GM18498 (cell line): Measurements from ENCODE around the gene ZBED4.
A peak's percentile ranks its signal among the peaks of the same experiment; 100 is the strongest.

ENCODE experiments used
- ATAC-seq: cut with Tn5 transposase; IDR thresholded peaks from one replicate; pipeline ENCODE4 v1.9.1; 2021; ENCODE audit warnings: mild to moderate bottlenecking, moderate library complexity; ENCODE audit not compliant: unreplicated experiment

ZBED4 gene

DNA sequence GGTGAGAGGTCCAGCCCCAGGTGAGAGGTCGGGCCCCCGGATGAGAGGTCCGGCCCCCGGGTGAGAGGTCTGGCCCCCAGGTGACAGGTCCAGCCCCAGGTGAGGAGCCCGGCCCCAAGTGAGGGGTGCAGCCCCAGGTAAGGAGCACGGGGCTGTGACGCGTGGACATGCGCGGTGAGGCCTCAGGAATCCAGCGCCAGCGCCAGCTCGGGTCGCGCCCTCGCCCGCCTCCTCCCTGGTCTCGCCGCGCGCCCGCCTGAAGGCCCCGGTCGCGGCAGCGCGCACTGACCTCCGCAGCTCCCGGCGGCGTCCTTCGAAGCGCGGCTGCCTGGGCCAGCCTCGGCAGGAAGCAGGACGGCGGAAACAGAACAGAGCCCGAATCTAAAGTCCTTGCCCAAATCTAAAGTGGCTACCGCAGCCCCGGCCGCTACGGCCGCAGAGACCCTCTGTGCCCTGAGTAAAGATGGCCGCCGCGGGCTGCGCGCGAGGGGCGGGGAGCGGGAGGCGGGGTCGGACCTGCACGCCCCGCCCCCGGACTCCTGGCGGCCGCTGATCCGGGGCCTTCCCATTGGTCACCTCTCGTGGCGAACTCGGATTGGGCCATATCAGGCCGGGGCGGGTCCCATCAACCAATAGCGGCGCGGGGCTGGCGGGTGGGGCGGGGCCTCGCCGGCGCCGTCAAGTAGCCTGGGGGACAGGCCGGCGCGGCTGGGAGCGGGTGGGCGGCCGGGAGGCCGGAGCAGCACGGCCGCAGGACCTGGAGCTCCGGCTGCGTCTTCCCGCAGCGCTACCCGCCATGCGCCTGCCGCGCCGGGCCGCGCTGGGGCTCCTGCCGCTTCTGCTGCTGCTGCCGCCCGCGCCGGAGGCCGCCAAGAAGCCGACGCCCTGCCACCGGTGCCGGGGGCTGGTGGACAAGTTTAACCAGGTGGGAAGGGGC lies 64.6 kb downstream of the ZBED4 start, which contains the start of the genes ALG12 and CRELD2:
TSS of gene ALG12 (minus strand) at position 465 of the 937 bp plus-strand sequence. CDS start 4,673 bp downstream, outside the sequence.
TSS of gene CRELD2 (plus strand) at position 661 of the 937 bp plus-strand sequence. CDS start at position 797, 136 bp downstream.
- peak; percentile 90 for ATAC-seq

DNA sequence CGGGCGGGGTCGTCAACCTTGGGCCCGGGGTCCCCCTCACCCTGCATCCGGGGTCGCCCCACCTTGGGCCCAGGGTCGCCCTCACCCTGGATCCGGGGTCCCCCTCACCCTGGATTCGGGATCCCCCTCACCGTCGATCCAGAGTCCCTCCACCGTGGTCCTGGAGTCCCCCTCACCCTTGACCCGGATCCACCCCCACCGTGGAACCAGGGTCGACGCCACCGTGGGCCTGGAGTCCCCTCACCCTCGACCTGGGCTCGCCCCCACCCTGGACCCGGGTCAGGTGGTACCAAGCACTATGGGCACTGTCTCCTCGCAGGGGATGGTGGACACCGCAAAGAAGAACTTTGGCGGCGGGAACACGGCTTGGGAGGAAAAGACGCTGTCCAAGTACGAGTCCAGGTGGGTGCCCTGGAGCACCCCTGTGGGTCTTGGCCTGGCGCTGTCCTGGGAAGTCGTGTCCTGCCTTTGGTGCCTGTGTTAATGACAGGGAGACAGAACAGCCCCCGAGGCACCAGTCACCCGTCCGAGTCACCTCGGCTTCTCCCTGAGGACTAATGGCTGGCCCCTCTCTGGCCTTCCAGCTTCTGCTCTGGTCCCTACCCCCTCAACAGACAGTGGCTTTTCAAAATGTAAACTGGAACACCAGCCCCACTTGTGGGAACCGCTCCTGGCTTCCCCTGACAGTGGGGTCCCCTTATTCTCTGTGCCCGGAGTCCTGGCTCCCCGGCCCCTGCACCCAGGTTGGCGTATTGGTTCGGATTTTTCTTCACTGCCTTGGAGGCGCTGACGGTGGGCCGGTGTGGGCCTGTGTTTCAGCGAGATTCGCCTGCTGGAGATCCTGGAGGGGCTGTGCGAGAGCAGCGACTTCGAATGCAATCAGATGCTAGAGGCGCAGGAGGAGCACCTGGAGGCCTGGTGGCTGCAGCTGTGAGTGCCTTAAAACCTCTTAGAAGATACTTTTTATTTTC lies 65.6 kb downstream of the ZBED4 start:
- peak; percentile 4 for ATAC-seq

DNA sequence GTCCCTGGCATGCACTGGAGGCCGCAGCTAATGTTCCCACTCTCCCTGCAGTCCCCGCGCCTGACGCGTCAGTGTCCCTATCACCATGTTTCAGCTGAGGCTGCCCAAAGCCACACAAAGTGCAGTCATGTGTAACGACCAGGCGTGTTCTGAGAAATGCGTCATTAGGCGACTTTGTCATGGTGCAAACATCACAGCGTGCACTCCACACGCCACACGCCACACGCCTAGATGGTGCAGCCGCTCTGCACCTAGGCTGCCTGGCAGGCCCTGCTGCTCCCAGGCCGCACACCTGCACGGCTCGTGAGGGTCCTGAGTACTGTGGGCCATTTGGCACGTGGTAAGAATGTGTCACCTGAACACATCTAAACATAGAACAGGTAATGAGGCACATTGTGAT lies 67.2 kb downstream of the ZBED4 start:
- no peak for ATAC-seq

DNA sequence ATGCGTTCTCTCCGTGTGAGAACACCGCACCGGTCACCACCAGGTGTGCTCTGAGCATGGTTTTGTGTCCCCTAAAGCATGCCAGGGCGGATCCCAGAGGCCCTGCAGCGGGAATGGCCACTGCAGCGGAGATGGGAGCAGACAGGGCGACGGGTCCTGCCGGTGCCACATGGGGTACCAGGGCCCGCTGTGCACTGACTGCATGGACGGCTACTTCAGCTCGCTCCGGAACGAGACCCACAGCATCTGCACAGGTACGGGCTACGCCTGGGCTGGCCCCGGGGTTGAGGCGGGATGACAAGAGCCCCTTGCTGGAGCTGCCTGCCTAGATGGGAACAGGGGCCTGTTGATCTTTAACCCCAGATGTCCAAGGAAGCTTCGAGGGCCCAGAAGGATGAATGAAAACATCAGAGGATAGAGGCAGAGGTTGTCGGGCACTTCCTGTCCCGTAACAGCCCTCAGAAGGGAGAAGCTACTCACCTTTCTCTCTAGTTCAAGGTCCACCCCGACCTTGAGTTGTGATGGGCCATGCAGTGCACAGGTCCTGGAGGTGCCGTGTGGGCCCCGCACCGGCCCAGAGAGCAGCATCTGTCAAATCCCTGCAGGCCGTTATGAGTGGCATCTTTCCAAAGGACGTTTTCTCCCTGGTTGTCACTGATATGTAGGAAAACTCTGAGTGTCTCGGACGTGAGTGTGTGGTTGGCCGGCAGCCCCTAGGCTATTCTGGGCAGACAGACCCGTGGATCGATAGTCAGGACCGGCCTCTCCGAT lies 68.0 kb downstream of the ZBED4 start:
- no peak for ATAC-seq

DNA sequence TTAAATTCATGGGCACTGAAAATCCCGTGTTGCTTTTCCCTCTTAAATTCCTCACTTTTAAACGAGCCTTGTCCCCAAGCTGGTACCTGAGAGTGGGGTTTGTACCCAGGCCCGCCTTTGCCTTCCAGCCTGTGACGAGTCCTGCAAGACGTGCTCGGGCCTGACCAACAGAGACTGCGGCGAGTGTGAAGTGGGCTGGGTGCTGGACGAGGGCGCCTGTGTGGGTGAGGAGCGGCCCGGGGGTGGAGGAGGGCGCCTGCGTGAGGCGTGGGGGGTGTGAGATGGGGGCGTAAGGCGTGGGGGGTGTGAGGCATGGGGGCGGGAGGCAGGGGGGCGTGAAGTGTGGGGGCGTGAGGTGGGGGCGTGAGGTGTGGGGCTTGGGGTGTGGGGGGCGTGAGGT lies 68.8 kb downstream of the ZBED4 start:
- ATAC-seq = no peak

DNA sequence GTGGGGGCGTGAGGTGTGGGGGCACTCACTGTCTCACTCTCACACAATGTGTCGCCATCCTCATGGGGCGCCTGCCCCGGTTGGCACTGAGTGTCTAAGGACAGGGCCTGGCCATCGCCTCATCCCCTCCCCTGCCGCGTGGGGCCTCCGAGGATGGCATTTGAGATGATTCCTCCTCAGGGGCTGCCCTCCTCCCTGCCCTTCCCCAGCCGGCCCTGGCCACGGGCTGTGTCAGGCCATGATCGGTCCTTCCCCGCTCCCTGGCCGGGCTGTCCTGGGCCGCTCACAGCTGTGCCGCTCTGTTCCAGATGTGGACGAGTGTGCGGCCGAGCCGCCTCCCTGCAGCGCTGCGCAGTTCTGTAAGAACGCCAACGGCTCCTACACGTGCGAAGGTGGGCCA lies 69.3 kb downstream of the ZBED4 start:
- ATAC-seq = no peak

DNA sequence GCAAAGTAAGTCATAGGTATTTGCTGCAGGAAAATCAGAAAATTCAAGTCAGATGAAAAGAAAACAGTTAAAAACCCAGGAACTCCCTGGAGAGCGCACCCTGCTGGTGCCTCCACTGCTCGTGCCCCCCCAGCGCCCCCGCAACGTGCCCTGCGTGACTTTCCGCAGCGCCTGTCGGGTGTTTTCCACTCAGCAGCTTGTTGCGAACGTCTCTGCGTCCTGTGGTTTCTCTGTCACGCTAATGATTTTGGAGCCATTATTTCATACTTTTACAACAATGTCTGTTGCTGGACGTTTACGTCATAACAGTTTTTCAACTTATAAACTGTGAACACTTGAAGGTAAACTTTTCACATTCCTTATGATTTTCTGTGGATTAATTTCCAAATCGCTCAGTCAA lies 69.8 kb downstream of the ZBED4 start:
- ATAC-seq = no peak

DNA sequence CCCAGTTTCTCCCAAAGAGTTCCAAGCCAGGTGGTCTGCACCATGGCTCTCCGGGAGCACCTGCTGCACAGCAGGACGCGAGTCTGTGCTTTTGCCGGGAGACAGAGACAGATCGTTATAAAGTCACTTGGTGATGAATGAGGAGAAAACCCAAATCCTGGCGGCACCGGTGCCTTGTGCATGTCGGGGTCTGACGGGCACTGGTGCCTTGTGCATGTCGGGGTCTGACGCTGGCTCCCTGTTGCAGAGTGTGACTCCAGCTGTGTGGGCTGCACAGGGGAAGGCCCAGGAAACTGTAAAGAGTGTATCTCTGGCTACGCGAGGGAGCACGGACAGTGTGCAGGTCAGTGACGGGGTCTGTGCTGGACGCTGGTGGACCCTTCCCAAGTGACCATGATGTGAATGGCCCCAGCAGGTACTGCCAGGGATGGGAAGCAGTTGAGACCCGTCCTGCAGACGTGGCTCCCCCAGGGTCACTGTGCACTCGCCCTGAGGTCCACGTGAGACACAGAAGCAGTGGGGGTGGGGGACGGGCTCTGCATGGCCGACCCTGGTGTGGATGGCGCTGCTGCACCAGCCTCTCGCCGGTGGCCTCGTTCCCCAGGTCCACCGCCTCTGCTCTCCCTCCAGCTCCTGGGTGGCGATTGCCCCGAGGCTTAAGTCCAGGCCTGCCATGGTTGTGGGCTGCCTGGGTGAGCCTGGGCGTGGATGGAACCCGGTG lies 70.6 kb downstream of the ZBED4 start:
- ATAC-seq = no peak

DNA sequence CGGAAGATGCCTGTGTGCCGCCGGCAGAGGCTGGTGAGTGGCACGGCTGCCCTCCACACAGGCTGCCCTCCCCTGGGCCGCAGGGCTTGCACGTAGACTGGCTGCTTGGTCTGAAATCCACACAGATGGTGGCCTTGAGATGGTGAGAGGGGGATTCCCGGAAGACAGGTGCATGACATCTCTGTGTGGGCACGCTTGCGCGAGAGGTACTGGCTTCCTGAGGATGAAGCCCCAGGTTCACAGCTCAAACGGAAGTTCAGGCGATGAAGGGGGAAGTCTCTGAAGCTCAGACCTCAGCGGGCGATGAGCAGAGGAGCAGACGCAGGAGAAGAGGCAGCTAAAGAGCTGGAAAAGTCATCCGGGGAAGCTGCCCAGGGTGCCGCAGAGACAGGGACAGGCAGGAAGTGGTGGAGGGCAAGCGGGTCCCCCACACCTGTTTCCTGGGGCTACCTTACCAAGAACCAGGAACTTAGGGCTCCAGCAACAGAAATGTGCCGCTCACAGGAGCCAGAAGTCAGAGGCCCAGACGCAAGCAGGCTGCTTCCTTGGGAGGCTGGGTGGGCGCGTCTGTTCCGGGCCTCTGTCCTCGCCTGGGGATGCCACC lies 72.0 kb downstream of the ZBED4 start:
- no peak for ATAC-seq

DNA sequence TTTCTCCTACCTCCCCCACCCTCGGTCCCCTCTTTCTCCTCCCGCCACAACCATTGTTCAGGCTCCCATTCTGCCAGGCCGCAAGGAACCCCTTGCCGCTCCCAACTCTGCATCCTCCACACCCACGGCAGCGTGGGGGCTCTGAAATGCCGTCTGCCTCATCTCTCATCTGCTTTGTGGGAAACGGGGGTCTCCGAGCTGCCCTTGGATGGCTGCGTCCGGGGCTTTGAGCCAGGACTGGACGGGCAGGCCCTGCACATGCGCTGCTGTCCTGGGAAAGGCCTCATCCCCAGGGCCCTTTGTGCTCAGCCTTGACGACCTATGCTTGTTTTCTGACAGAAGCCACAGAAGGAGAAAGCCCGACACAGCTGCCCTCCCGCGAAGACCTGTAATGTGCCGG lies 73.3 kb downstream of the ZBED4 start:
- no peak for ATAC-seq

DNA sequence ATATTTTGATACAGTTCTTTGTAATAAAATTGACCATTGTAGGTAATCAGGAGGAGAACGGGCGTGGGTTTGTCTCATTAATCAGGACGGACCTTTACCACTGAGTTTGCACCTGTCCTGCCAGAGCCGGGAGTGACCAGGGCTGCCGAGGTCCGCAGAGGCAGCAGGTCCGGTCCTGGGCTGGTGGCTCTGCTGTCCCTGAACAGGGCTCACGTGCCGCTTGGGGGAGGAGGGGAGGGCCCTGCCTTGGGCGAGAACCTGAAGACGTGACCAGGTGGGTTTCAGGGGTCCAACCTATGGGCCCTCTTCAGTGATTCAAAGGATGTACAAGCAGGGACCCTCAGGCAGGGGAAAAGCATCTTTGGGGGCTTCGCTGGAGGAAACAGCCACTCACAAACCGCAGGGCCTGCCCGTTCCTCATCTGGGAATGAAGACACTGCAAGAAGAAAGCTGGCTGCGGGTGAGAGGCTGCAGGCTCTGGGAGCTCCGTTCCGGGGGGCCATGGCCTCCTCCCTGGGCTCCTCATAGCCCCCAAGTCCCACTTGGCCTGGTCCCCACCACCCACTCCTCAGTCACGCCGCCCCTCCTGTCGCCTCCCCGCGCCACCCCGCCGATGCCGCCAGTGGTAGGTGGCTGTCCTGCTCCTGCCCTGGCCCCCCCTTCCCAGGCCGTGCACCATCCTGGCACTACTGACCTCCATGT lies 74.0 kb downstream of the ZBED4 start:
- ATAC-seq = no peak

DNA sequence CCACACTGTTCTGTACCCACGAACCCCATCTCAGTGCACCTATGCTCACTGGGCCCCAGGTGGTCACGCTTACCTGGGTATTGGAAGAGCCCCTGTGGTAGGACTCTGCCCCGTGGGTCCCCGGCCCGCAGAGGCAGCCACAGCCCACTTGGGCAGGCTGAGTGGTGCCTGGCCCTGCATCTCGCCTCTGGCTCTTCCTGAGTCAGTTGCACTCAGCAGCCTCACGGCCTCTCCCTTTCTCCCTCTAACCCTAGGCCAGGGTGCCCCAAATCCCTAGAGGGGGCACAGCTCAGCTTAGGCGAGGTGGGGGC lies 74.5 kb downstream of the ZBED4 start:
- no peak for ATAC-seq

DNA sequence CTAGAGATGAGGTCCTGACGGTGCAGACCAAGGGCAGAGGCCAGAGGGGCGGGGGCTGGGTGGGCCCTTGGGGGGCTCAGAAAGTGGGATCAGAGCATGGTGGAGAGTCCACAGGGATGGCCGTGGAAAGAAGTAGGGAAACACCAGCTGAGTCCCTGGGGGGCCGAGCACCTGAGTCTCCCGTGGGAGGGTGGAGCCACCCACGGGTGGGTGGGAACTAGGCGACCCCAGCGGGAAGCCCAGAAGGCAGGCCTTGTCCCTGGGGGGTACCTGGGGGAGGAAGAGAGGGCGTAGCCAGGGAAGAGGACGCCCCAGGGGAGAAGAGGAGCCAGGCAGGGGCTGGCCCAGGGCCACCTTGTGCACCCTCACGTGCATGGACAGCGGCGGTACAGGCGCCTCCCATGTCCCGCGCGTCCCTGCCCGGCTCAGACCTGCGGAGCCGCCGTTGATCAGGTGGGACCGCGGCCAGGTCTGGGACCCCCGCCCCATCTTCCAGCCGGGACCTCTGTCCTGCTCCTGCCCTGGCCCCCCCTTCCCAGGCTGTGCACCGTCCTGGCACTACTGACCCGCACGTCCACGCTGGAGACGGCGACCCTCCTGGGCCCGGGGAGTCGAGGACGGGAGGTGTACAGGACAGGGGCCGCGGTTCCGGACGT lies 75.0 kb downstream of the ZBED4 start:
- no peak for ATAC-seq

DNA sequence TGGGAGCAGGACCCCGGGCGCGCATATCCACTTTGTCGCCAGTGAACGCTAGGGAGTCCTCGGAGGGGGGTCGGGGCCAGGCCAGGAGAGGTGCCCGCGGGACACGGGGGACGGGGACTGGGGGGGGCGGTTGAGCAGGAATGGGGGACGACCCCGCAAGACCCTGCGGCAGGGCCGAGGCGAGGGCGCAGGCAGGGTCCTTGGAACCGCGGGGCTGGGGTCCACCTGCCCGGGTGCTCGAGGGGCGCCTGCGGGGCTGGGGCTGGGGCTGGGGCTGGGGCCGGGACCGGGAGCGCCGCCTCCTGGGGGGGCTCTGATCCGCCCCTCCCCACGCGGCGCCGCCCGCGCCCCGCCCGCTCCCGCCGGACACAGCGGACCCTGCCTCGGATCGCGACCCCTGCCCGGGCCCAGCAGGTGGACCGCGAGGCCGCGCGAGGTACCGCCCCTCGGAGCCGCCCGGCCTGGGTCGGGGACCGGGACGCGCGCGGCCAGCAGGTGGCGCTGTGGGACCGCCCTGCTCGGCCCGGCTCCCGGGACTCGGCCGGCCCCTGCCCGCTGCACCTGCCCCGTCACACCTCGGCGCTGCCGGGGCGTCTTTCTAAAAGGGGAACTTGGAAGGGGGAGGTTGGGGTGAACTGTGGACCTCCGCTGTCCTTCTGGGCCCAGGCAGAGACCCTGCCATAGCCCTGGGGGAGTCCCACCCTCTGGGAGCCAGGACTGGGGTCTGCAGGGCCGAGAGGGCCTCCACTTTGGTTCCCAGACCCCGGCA lies 75.8 kb downstream of the ZBED4 start:
- ATAC-seq = peak; percentile 50

DNA sequence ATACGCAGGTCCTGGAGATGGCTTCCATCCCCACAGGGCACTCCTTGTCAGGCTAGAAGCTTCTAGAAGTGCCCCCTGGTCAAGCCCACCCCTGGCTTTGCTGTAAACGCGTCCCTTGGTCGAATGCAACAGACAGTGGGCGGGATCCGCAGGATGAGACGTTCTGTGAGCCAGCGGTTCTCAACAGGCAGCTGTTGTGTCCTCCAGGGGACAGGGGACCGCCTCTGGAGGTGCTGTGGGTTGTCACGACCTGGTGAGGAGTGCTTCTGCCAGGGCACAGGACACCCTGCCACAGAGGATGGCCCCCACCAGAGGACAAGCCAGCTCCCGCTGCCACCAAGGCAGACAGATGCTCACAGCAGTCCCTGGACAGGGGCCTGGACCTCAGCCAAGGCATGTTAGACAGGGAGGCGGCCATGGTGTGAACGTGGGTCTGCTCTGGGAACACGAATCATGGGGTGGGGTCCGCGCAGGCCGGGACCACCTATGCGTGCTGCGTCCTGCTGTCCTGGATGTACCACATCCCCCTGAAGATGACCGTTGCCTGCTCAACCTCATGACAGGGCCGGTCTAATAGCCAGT lies 76.4 kb downstream of the ZBED4 start:
- no peak for ATAC-seq

DNA sequence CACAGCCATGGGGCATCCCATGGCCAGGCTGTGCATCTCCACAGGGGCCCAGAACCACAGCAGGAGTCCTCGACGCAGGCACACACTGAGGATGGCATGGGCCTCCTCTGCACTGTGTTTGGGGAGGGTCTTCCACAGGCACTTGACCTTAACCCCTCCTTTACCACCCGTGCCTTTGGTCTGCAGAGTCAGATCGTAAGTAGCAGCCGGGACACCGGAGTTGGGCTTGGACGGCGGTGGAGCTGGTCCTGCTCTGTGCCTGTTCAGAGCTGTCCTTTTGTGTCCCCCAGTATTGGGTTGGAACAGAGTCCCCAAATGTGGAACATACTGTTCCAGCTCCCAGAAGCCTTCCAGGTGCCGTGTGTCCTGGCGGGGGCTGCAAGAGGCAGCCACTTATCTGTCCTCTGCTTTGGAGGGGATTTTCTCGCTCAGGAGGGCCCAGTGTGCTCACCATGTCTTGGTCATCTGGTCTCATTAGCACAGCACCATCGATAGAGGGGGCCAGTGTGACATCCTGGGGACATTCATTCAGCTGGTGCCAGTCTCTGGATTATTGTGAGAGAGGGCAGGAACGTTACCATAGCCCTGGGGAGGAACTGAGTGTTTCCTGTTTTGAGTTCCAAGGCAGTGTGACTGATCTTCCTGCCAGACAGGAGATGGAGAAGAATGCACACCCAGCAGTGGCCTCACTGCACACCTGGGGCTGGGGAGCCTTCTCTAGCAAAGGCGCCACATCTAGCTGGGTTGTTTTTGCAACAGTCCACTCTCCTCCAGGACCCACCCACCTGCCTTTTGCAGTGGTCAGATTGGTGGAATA lies 77.2 kb downstream of the ZBED4 start:
- ATAC-seq = no peak
